ENCODE measurements around the gene PTPN13.

DNA sequence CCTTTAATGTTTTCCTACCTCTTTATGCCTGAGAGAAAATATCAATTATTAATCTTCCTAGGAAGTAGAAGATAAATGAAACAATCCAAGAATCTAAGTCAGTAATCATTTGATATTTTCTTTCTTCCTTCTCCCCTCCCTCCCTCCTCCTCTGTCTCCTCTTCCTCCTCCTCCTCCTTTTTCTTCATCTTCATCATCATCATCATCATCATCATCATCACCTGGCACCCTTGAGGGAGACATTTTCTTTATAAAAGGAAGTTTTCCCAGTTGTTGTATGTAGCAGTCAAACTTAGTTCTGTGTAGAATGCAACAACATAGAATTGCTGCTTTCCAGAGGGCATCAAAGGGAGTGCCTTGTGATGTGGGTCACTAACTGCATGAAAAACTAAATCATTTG, 155.0 kb downstream of the PTPN13 start:
- no peak for TF ChIP-seq CTCF (IDR thresholded peaks at IDR 0.05)
- no peak for TF ChIP-seq POLR2AphosphoS5 (IDR thresholded peaks at IDR 0.05)
- TF ChIP-seq POLR2A (IDR thresholded peaks at IDR 0.05) = no peak

Data from breast epithelium (tissue), 3 donors.